Bronchial epithelial cell (primary cell): ENCODE measurements around the gene AUNIP. TPM values are rescaled to one million over a fixed set of nuclear protein-coding genes. Genes with fewer than 3 reads are reported as not detected.

Experiments used
- DNase-seq: peaks from one replicate; pipeline ENCODE4 v3.0.0-alpha.2; 2010; ENCODE audit warnings: low read depth
- FAIRE-seq: peaks from 2 replicates; lab custom pipeline; 2011; peaks lifted over from hg19 to GRCh38; lab: Jason Lieb, UNC
- H3K27me3 ChIP-seq: 2 replicates; pipeline ENCODE4 v1.5.1; 2011; ENCODE audit warnings: low read length; ENCODE audit not compliant: control insufficient read depth, insufficient read depth
- H3K36me3 ChIP-seq: 2 replicates; pipeline ENCODE4 v1.5.1; 2011; ENCODE audit warnings: low read length; ENCODE audit not compliant: control insufficient read depth, insufficient read depth
- H3K4me3 ChIP-seq: 2 replicates; pipeline ENCODE4 v1.5.1; 2011; ENCODE audit warnings: mild to moderate bottlenecking, low read depth, low read length, control low read depth
- total RNA-seq: library from RNA; depleted of rRNA; stranded (reverse); fragments of >200 nt; gene quantifications from 2 replicates; pipeline ENCODE4 v1.2.1, GENCODE V29; 2014
- TF ChIP-seq, protein P1 (sequence below): IDR thresholded peaks from 2 replicates; pipeline ENCODE4 v1.5.1; 2011; ENCODE audit warnings: mild to moderate bottlenecking, moderate library complexity, low read length, control low read depth, inconsistent platforms; ENCODE audit not compliant: insufficient read depth, severe bottlenecking

The AUNIP gene
- total RNA-seq, 1 donor from 2014 or later: 2.4 TPM

DNA sequence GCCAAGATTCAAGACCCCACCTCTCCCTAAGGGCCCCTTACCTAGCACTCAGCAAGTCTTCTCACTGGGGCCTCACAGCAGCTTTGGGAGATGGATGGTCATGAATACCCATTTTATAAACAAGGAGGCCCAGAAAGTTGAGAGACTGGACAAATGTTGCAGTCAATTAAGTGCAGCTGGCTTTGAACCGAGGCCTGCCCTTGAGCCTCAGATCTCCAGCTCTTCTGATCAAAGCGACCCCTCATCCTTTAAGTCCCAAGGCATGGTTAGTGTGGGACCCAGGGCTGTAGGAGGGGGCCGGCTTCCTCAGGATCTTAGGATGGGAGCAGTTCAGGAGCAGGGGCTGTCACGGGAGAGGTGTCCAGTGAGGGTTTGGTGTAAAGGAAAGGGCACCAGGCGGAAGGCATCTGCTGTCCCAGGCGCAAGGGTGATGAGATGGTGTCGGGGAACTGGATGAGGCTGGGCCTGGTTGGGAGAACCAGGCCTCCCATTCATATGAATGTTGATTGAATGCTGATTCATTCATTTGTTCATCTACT lies 44.6 kb downstream of the AUNIP start:
- TF ChIP-seq, protein P1, sequence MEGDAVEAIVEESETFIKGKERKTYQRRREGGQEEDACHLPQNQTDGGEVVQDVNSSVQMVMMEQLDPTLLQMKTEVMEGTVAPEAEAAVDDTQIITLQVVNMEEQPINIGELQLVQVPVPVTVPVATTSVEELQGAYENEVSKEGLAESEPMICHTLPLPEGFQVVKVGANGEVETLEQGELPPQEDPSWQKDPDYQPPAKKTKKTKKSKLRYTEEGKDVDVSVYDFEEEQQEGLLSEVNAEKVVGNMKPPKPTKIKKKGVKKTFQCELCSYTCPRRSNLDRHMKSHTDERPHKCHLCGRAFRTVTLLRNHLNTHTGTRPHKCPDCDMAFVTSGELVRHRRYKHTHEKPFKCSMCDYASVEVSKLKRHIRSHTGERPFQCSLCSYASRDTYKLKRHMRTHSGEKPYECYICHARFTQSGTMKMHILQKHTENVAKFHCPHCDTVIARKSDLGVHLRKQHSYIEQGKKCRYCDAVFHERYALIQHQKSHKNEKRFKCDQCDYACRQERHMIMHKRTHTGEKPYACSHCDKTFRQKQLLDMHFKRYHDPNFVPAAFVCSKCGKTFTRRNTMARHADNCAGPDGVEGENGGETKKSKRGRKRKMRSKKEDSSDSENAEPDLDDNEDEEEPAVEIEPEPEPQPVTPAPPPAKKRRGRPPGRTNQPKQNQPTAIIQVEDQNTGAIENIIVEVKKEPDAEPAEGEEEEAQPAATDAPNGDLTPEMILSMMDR: no peak
- no peak for FAIRE-seq
- Histone ChIP-seq H3K27me3 (no peaks in the 10 kb centered on the region), H3K4me3 (no peak overlapping the region), H3K36me3 (peaks cover 17% of the 10 kb centered on the region)
- DNase-seq: no peak

DNA sequence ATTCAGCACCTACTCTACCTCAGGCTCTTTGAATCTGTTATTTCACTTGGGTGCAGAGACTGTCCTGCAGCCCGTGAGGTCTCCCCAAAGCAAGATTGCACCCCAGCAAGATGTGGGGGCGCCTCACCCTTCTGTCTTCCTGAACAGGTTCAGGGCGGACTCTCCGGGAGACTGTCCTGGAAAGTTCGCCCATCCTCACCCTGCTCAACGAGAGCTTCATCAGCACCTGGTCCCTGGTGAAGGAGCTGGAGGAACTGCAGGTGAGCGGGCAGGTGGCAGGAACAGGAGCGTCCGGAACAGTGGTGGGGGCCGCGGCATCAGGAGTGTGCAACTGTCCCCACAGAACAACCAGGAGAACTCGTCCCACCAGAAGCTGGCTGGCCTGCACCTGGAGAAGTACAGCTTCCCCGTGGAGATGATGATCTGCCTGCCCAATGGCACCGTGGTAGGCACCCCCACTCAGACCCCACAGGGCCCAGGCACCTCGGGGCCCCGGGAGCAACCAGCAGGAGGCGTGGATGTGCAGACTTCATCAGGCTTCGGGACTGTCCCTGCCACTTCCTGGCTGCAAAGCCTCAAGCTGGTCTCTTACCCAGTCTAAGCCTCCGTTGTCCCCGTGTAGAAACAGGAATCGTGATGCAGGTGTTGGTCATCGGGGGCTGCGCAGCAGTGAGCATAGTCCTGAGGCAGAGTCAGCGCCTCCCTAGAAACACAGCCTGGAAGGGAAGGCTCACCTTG lies 45.4 kb downstream of the AUNIP start:
- peaks cover 21% of the 10 kb centered on the region for H3K36me3 ChIP-seq
- H3K27me3 ChIP-seq: no peaks in the 10 kb centered on the region
- DNase-seq: no peak
- TF ChIP-seq, protein P1: no peak
- no peak for FAIRE-seq
- no peak overlapping the region for H3K4me3 ChIP-seq

DNA sequence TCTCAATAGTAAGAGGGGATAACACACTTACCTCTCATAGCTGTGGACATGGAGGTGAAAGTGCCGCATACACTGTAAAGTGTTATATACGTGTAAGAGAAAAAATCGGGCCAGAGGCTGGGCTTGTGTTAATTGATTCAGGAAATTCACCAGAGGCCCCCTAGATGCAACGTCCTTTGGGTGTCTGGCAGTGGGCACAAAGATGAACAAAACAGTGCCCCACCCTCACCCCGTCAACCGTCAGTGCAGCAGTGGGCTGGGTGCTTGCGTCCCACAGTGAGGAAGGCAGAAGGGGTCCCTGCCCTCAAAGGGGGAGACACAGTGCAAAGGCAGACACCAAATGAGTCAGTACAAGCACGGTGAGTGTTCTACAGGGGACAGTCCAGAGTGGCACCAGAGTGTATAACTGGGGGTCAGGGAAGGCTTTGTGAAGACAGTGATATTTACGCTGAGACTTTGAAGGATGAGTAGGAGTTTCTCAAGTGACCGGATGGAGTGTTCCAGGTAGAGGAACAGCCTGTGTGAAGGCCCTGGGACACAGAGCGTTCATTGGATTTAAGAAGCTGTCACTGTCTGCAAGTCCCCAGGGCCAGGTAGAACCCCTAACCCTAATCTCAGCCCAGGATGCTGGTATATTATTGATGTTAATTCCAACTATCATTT lies 46.1 kb downstream of the AUNIP start:
- no peak for FAIRE-seq

DNA sequence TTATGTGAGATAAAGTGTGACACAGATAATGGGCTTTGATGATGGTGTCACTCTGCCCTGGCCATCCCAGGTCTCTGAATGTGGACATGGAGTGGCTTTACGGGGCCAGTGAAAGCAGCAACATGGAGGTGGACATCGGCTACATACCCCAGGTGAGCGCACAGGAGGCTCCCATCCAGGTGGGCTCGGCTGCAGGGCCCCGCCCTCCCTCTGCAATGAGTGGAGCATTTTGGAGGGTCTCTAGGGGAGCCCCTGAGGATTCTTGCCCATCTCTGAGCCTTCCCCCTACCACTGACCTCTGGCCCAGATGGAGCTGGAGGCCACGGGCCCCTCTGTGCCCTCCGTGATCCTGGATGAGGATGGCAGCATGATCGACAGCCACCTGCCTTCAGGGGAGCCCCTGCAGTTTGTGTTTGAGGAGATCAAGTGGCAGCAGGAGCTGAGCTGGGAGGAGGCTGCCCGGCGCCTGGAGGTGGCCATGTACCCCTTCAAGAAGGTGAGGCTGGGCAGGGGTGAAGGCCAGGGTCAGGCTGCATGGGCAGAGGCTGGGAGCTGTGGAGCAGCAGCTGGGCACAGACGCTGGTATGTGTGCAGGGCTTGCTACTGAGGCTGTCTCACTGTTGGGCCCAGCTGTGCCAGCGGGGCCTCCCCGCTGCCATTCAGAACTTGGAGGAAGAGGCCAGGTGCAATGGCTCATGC lies 47.7 kb downstream of the AUNIP start:
- H3K36me3 ChIP-seq: peaks cover 27% of the 10 kb centered on the region
- TF ChIP-seq, protein P1: no peak
- FAIRE-seq (no peak), DNase-seq (no peak)
- H3K4me3 ChIP-seq: no peak overlapping the region
- no peaks in the 10 kb centered on the region for H3K27me3 ChIP-seq

More for the DNA sequence above, 46.1 kb downstream of the AUNIP start:
- no peaks in the 10 kb centered on the region for H3K27me3 ChIP-seq
- no peak overlapping the region for H3K4me3 ChIP-seq
- no peak for DNase-seq
- TF ChIP-seq, protein P1: no peak
- H3K36me3 ChIP-seq: peaks cover 25% of the 10 kb centered on the region

DNA sequence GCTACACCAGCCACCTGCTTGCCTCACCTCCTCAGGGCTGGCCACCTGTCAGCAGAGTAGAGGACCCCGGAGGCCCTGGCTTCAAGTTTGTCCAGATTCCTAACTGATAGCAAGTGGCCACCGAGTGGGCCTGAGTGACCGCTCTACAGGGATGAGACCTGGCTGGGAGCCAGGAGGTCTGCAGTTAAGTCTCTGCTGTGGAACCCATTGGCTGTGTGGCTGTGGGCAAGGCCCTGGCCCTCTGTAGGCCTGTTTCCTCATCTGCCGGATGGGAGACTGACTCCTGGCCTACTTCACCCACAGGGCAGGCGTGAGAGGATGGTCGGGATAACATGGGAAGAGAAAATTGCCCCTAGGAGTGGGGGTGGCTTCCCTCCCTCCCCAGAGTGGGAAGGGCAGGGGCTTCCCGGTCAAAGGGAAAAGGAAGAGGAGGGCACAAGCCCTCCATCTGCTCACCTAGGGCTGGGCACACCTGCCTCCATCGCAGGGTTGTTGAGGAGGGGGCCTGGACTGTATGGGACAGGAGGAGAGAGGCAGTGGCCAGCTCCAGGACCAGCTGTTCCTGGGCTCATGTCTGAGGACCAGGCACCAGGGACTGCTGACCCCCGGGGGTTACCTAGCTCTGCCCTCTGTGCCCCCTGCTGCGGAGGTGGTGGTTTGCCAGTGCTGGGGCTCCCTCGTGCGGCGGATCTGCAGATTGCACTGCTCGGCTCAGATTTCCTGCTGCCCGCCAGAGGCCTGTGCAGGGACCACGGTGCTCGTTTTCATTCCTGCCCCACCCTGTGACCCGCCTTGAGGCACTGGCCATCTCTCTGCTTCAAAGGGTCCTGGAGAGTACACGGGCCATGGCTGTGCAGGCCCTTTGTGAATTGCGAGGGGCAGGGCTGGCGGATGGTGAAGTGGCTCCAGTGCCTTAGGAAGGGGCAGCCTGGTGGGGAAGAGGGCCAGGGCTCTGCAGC lies 48.6 kb downstream of the AUNIP start:
- TF ChIP-seq, protein P1: peak; percentile 97
- DNase-seq (peak; percentile 28), FAIRE-seq (no peak)
- no peaks in the 10 kb centered on the region for H3K27me3 ChIP-seq
- H3K36me3 ChIP-seq: peaks cover 29% of the 10 kb centered on the region
- H3K4me3 ChIP-seq: no peak overlapping the region
